Immature natural killer cell (primary cell): Measurements from ENCODE around the gene UBA5. TPM values are rescaled to one million over a fixed set of nuclear protein-coding genes. Genes with fewer than 3 reads are reported as not detected.
"Not testable (repeated sequence)": the region's sequence is repeated elsewhere in the genome, so short reads cannot be mapped to it uniquely, and the experiment has no call there.

Source experiments
- DNase-seq, 3 donors: peaks; one replicate each; pipeline ENCODE4 v3.0.0; 2022; ENCODE audit warnings: mixed read lengths in 1 of 3
- H3K27ac Mint-ChIP-seq, 6 donors: one replicate each; pipeline ENCODE4 v1.8.0; 2020; ENCODE audit warnings: mixed read lengths in 6 of 6, mild to moderate bottlenecking in 5 of 6, inconsistent platforms in 4 of 6, moderate library complexity in 3 of 6
- H3K27me3 Mint-ChIP-seq, 3 donors: one replicate each; pipeline ENCODE4 v1.8.0; 2020 to 2021; ENCODE audit warnings: low read depth in 3 of 3, mild to moderate bottlenecking in 3 of 3, mixed read lengths in 3 of 3, moderate library complexity in 3 of 3, inconsistent platforms in 1 of 3
- H3K36me3 Mint-ChIP-seq, 3 donors: one replicate each; pipeline ENCODE4 v1.8.0; 2020; ENCODE audit warnings: mixed read lengths in 3 of 3, inconsistent platforms in 2 of 3, mild to moderate bottlenecking in 2 of 3
- H3K4me1 Mint-ChIP-seq, 2 donors: one replicate each; pipeline ENCODE4 v1.8.0; 2020; ENCODE audit warnings: inconsistent platforms in 2 of 2, mild to moderate bottlenecking in 2 of 2, mixed read lengths in 2 of 2, moderate library complexity in 1 of 2
- H3K4me3 Mint-ChIP-seq, 5 donors: one replicate each; pipeline ENCODE4 v1.8.0; 2020; ENCODE audit warnings: mild to moderate bottlenecking in 5 of 5, mixed read lengths in 5 of 5, inconsistent platforms in 3 of 5, moderate library complexity in 3 of 5
- H3K9me3 Mint-ChIP-seq, 6 donors: one replicate each; pipeline ENCODE4 v1.8.0; 2020; ENCODE audit warnings: mild to moderate bottlenecking in 6 of 6, mixed read lengths in 6 of 6, inconsistent platforms in 4 of 6, moderate library complexity in 3 of 6
- polyA plus RNA-seq, 3 donors: library from polyadenylated mRNA; unstranded; fragments of 300-500 nt; fragmentation: Illumina TruSeq; gene quantifications; one replicate each; pipeline ENCODE4 v1.2.3, GENCODE V29; 2021

Gene UBA5
- polyA plus RNA-seq, 3 donors from 2014 or later, result 32.7 to 56.3 (median 46.4) TPM

GRCh38 chr3:132637590-132637989 lies 22.5 kb upstream of the UBA5 start:
- no peak overlapping the region for H3K27ac Mint-ChIP-seq

GRCh38 chr3:132638706-132639105 lies 21.4 kb upstream of the UBA5 start:
- Mint-ChIP-seq H3K4me1 (peaks cover 0 to 2% of the 10 kb centered on the region in 2 donors), H3K9me3 (no peaks in the 10 kb centered on the region)

More at GRCh38 chr3:132637590-132637989, 22.5 kb upstream of the UBA5 start:
- H3K36me3 Mint-ChIP-seq, result peaks cover 26 to 50% (median 26%) of the 10 kb centered on the region in 3 donors
- no peaks in the 10 kb centered on the region for H3K4me1 Mint-ChIP-seq
- no peak for DNase-seq
- no peak overlapping the region for H3K4me3 Mint-ChIP-seq
- H3K9me3 Mint-ChIP-seq, result no peaks in the 10 kb centered on the region
- peaks cover 0 to 1% (median 0%) of the 10 kb centered on the region in 3 donors for H3K27me3 Mint-ChIP-seq

GRCh38 chr3:132641427-132641826 lies 18.7 kb upstream of the UBA5 start:
- H3K27ac Mint-ChIP-seq, H3K4me3 Mint-ChIP-seq, DNase-seq, H3K27me3 Mint-ChIP-seq, H3K4me1 Mint-ChIP-seq, H3K9me3 Mint-ChIP-seq: not testable (repeated sequence)
- H3K36me3 Mint-ChIP-seq, result peaks cover 16 to 31% (median 23%) of the 10 kb centered on the region in 3 donors

More at GRCh38 chr3:132638706-132639105, 21.4 kb upstream of the UBA5 start:
- H3K27me3 Mint-ChIP-seq, result peaks cover 0 to 1% (median 0%) of the 10 kb centered on the region in 3 donors
- H3K36me3 Mint-ChIP-seq, result peaks cover 19 to 42% (median 26%) of the 10 kb centered on the region in 3 donors
- H3K27ac Mint-ChIP-seq, result no peak overlapping the region
- DNase-seq, result no peak
- H3K4me3 Mint-ChIP-seq, result no peak overlapping the region

GRCh38 chr3:132641837-132642538 lies 18.1 kb upstream of the UBA5 start:
- Mint-ChIP-seq H3K4me1 (peaks cover 0 to 2% of the 10 kb centered on the region in 2 donors), H3K36me3 (peaks cover 14 to 27% (median 18%) of the 10 kb centered on the region in 3 donors), H3K9me3 (no peaks in the 10 kb centered on the region), H3K27me3 (peaks cover 0 to 1% (median 0%) of the 10 kb centered on the region in 3 donors), H3K27ac (no peak overlapping the region), H3K4me3 (no peak overlapping the region)
- peak; percentile 12 to 35 (median 32) for DNase-seq

- H3K9me3 Mint-ChIP-seq, result no peaks in the 10 kb centered on the region
- H3K4me1 Mint-ChIP-seq, result peaks cover 0 to 2% of the 10 kb centered on the region in 2 donors
- DNase-seq, result no peak
- no peak overlapping the region for H3K27ac Mint-ChIP-seq
- peaks cover 10 to 23% (median 14%) of the 10 kb centered on the region in 3 donors for H3K36me3 Mint-ChIP-seq
- peaks cover 0 to 1% (median 0%) of the 10 kb centered on the region in 3 donors for H3K27me3 Mint-ChIP-seq
- no peak overlapping the region for H3K4me3 Mint-ChIP-seq
These were observed 17.6 kb upstream of the UBA5 start for GRCh38 chr3:132642539-132642847.

- Mint-ChIP-seq H3K27ac (peak overlapping the region in 2 of 6 donors; percentile 20 to 39), H3K9me3 (no peaks in the 10 kb centered on the region), H3K36me3 (peaks cover 10 to 19% (median 14%) of the 10 kb centered on the region in 3 donors), H3K4me1 (peaks cover 0 to 2% of the 10 kb centered on the region in 2 donors), H3K4me3 (no peak overlapping the region), H3K27me3 (peaks cover 0 to 1% (median 0%) of the 10 kb centered on the region in 3 donors)
- no peak for DNase-seq
These were observed 16.8 kb upstream of the UBA5 start for GRCh38 chr3:132643366-132643765.

- Mint-ChIP-seq H3K36me3 (peaks cover 0 to 7% (median 5%) of the 10 kb centered on the region in 3 donors), H3K9me3 (no peaks in the 10 kb centered on the region), H3K27me3 (no peaks in the 10 kb centered on the region), H3K27ac (no peak overlapping the region), H3K4me1 (peaks cover 0 to 2% of the 10 kb centered on the region in 2 donors), H3K4me3 (no peak overlapping the region)
- no peak for DNase-seq
These were observed 15.1 kb upstream of the UBA5 start for GRCh38 chr3:132645058-132645457.

- Mint-ChIP-seq H3K27ac (no peak overlapping the region), H3K4me3 (no peak overlapping the region), H3K27me3 (no peaks in the 10 kb centered on the region), H3K36me3 (no peaks in the 10 kb centered on the region), H3K4me1 (no peaks in the 10 kb centered on the region), H3K9me3 (no peaks in the 10 kb centered on the region)
- no peak for DNase-seq
These were observed 10.0 kb upstream of the UBA5 start for GRCh38 chr3:132650153-132650552.

GRCh38 chr3:132652640-132653270 lies 7.4 kb upstream of the UBA5 start:
- Mint-ChIP-seq H3K4me3 (no peak overlapping the region), H3K27ac (no peak overlapping the region), H3K9me3 (no peaks in the 10 kb centered on the region), H3K36me3 (no peaks in the 10 kb centered on the region), H3K4me1 (peaks cover 2 to 5% of the 10 kb centered on the region in 2 donors), H3K27me3 (no peaks in the 10 kb centered on the region)
- no peak for DNase-seq

GRCh38 chr3:132654190-132654589 lies 5.9 kb upstream of the UBA5 start:
- Mint-ChIP-seq H3K4me3 (no peak overlapping the region), H3K4me1 (peaks cover 12 to 18% of the 10 kb centered on the region in 2 donors), H3K27ac (no peak overlapping the region), H3K27me3 (no peaks in the 10 kb centered on the region), H3K9me3 (no peaks in the 10 kb centered on the region), H3K36me3 (no peaks in the 10 kb centered on the region)
- no peak for DNase-seq

- Mint-ChIP-seq H3K4me1 (peaks cover 18 to 24% of the 10 kb centered on the region in 2 donors), H3K27ac (no peak overlapping the region), H3K27me3 (no peaks in the 10 kb centered on the region), H3K9me3 (no peaks in the 10 kb centered on the region), H3K36me3 (no peaks in the 10 kb centered on the region), H3K4me3 (no peak overlapping the region)
- no peak for DNase-seq
These were observed 5.4 kb upstream of the UBA5 start for GRCh38 chr3:132654721-132655120.

GRCh38 chr3:132655471-132655870 lies 4.7 kb upstream of the UBA5 start:
- Mint-ChIP-seq H3K9me3 (no peaks in the 10 kb centered on the region), H3K27ac (no peak overlapping the region), H3K36me3 (no peaks in the 10 kb centered on the region), H3K4me3 (no peak overlapping the region), H3K4me1 (peaks cover 21 to 28% of the 10 kb centered on the region in 2 donors), H3K27me3 (peaks cover 0 to 3% (median 3%) of the 10 kb centered on the region in 3 donors)
- no peak for DNase-seq

- Mint-ChIP-seq H3K27me3 (peaks cover 0 to 3% (median 3%) of the 10 kb centered on the region in 3 donors), H3K4me1 (peaks cover 37 to 53% of the 10 kb centered on the region in 2 donors), H3K4me3 (peak overlapping the region; percentile 7 to 97 (median 97)), H3K36me3 (no peaks in the 10 kb centered on the region), H3K9me3 (no peaks in the 10 kb centered on the region), H3K27ac (peak overlapping the region in 2 of 6 donors; percentile 51 to 94)
- DNase-seq, result no peak
These were observed 2.0 kb upstream of the UBA5 start for GRCh38 chr3:132657869-132658747.

GRCh38 chr3:132659000-132659364 lies 1.1 kb upstream of the UBA5 start:
- Mint-ChIP-seq H3K27me3 (peaks cover 0 to 3% (median 3%) of the 10 kb centered on the region in 3 donors), H3K4me3 (peak overlapping the region; percentile 96 to 98 (median 97)), H3K27ac (peak overlapping the region; percentile 94 to 98 (median 96)), H3K4me1 (peaks cover 39 to 62% of the 10 kb centered on the region in 2 donors), H3K9me3 (no peaks in the 10 kb centered on the region), H3K36me3 (no peaks in the 10 kb centered on the region)
- no peak for DNase-seq
